Activated naive CD4-positive, alpha-beta T cell treated with anti-CD3 and anti-CD28 coated beads, Interleukin-2, amount 50 U/mL, for 16 hours (primary cell): ENCODE results near the gene GTF3A.
"Not testable (repeated sequence)": the region's sequence is repeated elsewhere in the genome, so short reads cannot be mapped to it uniquely, and the experiment has no call there.

Experiments
- DNase-seq: peaks from one replicate; pipeline ENCODE4 v3.0.0-alpha.2; 2020

GTF3A gene

DNA sequence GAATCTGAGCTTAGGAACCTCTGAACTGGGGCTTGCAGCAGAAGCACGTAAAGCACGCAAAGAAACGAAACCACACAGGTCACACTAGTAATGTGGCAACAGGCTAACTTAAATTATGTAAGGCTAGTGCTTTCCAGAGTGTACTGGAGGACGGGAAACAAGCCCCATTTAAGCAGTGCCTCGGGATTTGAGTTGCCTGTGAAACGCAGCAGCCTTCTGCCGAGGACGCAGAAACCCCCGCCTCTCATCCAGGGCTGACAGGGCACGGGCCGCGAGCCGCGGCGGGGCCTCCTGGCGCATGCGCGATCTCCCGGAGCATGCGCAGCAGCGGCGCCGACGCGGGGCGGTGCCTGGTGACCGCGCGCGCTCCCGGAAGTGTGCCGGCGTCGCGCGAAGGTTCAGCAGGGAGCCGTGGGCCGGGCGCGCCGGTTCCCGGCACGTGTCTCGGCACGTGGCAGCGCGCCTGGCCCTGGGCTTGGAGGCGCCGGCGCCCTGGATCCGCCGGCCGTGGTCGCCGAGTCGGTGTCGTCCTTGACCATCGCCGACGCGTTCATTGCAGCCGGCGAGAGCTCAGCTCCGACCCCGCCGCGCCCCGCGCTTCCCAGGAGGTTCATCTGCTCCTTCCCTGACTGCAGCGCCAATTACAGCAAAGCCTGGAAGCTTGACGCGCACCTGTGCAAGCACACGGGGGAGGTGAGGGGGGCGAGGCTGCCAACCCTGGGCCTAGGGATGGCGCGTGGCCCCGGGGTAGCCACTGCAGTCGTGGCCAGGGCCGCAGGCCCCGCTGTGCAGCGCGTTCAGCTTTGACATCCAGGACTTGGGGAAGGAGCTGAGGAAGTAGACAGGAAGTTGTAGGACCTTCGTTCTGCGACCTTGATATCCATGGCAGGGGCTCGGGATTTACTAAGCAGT, at the start of gene GTF3A:
GTF3A (plus strand) TSS at position 374 of the 912 bp plus-strand sequence.
- peak; percentile 86 for DNase-seq

DNA sequence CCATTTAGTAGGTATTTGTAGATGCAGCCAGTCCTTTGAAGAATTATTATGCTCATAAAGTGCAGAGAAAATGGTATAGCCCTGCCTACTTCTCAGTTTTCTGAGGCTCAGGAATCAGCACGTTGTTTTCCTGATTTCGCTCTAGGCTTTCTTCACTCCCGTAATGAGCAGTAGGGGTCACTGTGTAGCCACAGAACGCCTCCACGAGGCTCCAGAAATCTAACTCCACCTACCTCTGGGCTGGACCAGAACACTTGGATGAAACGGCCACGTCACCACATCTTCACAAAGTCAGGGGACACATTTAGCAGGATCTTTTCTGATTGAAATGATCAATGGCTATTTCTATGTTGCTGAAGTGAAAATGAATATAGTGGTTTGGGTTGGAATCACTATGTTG, 49.8 kb upstream of the GTF3A start:
- DNase-seq, result peak; percentile 52

DNA sequence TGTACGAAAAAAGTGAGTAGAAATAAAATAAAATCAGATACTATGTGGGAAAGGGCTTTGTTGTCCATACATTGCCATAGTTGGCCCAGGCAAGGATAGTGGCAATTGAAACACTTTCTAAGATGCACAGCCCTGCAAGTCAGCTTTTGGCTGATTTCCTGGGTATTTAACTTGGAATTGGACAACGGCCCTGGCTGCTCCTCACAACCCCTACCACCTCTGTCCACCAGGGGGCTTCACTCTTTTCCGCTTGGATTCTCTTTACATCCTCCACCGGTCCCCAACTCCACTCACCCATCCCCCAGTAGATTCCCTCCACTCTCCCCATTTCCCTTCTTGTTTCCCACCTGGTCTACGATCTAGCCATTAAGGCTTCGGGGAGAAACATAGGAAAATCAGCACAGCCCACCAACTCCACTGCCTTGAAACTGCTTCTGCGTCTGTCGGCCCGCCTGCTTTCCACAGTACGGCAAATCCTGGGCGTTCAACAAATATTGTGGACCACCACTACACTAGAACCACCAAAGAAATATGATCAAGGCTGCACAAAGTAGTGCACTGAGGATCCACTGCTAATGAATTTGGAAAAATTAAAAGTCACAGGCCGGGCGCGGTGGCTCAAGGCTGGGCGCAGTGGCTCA, 48.6 kb upstream of the GTF3A start:
- DNase-seq, result peak; percentile 56

DNA sequence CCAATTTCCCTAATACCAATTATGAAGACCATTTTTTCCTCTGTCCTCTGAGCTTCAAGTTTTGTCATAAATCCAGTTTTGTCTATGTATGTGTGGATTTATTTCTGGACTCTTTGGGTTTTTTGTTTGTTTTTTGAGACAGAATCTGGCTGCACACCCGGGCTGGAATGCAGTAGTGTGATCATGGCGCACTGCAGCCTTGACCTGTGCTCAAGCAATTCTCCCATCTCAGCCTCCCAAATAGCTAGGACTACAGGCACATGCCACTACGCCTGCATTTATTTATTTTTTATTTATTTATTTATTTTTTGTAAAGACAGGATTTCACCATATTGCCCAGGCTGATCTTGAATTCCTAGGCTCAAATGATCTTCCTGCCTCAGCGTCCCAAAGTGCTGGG, 45.3 kb upstream of the GTF3A start:
- no peak for DNase-seq

DNA sequence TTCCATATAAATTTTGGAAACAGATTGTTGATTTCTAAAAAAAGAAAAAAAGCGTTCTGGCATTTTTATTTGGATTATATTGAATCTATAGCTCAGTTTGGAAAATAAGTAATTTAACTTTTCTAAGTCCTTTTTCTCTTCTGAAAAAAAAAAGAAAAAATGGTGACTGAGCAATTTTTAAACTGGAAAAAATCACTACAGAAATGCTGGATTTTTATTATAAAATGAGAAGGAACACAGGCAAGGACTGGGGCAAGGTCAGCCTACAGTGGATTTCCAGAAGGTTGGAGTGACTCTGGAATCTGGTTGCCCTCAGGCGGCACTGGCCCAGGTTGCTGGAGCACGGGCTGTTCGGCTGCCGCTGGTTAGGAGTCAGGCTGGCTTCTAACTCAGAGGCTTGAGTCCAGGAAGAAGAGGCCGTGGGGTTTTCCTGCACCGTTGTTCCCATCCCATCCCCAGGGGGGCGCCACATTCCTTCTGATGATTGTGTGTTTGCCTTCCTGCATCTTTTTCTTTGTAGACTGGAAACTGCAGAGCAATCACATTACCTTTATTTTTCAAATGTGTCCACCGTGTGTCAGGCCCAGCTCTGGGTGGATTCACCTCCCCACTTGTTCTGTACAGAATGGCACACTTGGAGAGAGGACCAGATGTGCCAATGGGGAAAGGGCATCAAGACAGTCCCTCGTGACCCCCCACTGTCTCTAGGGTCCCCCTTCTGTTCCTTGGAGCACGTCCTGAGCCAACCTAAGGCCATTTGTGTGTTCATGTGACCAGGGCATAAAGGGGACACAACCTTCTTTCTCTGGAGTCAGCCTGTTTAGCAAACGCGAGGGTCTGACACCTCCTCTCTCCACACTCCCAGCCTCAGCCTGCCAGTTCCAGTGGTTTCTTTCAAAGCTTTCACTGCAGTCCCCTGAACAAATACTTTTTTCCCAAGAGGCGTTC, 44.5 kb upstream of the GTF3A start:
- peak; percentile 47 for DNase-seq

DNA sequence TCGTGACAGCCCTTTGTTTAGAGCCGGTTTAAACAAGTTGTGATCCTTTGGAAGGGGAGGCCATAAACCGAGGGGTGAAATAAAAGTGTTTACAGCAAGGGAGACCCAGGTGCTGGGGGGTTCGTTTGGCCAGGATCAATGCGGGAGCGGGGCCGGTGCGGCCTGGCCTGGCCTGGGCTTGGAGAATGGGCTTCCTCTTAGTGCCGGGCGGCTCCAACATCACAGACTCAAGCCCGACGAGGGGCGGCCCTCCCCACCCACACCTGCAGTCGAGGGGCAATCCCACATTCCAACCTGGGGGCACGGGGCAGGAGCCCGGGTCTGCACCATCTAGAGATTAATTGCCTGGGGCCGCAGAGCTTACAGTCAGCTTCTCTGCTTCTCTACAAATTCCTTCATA, 42.8 kb upstream of the GTF3A start:
- DNase-seq, result no peak

DNA sequence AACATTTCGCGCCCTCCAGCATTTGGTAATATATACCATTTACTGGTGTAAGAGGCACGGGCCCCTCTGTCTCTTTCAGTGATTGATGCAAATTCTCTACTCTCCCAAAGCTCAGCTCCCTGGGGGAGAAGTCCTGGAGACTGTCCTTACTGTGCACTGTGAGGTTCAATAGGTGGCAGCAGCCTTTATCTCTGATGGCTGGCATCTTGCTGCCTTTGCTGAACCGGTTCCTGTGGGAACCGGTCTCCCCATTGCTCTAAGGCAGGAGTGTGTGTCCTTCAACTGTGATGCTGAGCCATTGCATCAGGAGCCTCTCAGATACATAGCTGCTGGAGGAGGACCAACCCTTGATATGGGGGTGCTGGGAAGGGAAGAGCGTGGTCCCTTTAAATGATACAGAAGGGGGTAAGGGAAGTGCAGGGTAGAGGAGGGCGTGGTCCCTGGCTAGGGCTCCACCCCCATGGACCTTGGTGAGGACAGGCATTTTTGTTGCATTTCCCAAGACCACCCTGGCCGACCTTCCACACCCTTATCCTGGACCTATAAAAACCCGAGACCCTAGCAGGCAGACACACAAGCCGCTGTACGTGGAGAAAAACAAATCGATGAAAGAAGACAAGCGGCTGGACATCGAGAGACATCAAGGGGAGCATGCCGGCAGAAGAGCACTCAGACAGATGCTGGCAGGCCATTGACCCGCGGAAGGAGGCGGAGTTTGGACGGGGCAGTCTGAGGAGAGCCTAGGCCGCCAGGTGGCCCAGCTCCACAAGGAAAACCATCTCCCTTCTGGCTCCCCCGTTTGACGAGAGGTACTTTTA, 41.1 kb upstream of the GTF3A start:
- no peak for DNase-seq

DNA sequence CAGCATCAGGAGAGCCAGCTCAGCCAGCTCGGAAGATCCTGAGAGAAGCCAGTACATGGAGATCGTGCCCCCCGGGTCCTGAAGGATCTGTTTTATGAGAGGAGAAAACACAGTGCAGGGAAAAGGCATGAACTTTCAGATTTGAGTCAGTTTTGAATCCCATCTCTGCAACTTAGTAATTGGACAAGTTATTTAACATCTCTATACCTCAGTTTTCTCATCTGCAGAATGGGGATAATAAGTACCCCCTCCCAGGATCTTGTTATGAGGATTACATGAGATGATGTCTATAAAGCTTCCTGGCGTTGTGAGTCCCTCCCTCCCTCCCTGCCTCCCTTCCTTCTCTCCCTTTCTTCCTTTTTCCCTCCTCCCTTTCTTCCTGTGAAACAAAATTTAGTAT, 40.1 kb upstream of the GTF3A start:
- no peak for DNase-seq

DNA sequence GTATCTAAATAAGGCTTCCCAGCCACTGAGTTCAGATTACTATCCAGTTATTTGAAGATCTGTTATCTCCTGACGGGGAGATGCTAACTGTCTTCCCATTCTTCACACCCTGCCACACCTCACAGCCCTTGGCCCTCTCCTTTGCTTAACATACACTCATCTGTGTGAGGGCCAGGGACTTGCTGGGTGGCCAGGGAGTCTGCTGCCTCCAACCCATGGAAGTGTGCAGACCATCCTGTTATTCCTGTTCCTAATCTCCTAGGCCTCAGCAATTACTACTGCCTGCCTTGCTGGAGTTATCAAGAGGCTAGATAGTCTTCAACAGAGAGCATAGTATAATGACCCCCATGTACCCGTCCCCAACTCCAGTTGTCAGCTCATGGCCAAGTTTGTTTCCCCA, 36.2 kb upstream of the GTF3A start:
- no peak for DNase-seq

DNA sequence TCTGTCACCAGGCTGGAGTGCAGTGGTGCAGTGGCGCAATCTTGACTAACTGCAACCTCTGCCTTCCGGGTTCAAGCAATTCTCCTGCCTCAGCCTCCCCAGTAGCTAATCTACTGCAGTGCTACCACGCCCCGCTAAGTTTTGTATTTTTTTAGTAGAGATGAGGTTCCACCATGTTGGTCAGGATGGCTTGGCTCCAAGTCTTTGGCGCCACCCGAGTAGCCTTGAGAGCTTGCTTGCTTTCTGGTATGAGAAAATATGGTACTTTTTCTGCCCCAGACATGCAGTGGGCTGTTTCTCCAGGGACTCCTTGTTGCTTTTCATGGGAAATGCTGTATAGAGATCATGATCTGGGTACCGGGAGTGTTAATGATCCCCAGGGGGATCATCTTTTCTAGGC, 34.5 kb upstream of the GTF3A start:
- DNase-seq, result no peak

DNA sequence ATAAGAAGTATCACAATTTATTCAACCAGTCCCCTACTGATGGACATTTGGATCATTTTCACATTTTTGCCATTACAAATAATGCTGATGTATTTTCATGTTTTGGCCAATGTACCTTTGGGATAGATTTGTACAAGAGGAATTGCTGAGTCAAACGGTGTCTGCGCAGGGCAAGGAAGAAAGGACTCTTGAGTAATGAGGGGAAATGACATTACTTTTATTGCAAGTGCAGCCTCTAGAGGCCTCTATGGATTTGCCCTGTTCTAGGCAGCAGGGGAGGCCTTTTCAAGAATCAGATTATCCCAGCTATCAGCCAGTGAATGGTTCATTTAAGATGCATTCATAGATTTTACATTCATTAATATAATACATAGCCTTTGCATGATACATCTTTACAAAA, 32.9 kb upstream of the GTF3A start:
- DNase-seq, result no peak

DNA sequence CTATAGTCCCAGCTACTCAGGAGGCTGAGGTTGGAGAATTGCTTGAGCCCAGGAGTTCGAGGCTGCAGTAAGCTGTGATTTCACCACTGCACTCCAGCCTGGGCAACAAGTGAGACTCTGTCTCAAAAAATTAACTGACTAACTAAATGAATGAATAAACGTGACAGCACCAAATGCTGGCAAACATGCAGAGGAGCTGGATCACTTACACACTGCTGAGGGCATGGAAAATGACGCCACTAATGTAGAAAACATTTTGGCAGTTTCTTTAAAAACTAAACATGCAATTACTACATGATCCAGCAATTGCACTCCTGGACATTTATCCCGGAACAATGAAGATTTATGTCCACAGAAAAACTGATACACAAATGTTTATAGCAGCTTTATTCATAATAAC, 31.3 kb upstream of the GTF3A start:
- no peak for DNase-seq

DNA sequence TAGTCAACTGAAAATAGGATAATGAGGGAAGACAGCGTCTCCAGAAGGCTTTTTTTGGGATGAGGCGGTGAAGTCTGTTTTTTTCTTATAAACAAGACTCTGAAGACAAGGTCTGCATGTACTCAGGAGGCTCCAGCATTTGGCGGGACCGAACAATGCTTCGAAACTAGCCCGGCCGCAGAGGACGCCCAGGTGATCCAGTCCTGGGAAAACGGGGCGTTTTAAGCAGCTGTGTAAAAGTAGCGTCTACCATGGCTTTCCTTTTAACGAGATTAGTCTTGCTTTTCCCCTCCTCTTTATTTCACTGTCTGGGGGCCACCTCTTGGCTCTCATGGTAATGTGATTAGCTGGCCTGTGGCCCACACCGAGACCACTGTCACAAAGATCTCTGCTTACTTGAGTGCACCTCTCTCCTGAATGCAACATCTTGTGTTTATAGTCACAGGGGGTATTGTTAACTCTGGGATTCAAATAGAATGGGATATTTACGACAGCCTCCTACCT, 29.4 kb upstream of the GTF3A start:
- no peak for DNase-seq

DNA sequence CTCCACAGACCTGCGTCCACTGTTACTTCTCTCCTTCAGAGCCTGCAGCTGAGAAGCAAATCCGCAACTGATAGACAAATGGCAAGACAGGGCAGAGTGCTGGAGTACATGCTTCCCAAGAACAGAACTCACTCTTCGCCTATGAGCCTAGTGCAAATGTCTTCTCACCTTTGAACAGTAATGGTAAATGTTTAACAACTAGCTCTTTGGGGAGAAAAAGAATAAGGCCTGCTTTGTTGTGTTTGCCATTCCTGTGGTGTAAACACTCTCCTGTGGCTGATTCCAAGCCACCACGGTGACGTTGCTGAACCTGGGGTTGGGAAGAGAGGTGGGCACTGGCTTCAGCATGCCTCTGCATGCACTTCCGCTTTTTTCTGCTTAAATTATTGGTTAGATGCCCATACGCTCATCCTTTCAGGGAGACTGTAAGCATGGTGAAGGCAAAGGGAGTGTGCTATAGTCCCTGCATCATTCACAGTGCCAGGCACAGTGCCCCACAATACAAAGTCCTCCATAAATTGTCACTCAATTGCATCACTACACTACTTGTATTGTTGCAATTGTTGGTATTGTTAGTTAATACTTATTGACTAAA, 28.1 kb upstream of the GTF3A start:
- DNase-seq, result no peak

DNA sequence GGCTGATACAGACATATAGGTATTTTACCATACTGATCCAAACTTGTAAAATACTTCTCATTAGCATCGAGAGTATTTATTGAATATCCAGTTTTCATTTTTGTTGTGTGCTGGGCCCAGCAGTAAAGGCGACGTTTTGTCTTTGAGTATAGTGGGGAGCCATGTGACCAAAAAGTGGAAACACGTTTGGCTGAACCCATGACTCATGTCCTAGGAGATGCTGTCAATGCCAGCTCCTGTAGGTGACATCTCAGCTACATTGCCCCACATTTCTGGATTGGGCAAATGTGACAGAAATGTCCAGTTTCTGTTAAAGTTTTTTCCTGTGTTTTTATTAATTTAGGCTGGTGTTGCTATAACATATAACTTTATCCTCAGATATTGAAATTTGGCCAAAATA, 26.1 kb upstream of the GTF3A start:
- DNase-seq, result no peak

DNA sequence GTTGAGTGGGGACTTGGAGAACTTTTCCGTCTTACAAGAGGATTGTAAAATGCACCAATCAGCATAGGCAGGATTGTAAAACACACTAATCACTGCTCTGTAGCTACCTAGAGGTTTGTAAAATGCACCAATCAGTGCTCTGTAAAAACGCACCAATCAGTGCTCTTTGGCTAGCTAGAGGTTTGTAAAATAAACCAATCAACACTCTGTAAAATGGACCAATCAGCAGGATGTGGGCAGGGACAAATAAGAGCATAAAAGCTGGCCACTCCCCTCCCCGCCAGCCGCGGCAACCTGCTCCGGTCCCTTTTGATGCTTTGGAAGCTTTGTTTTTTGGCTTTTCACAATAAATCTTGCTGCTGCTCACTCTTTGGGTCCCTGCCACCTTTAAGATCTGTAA, 24.0 kb upstream of the GTF3A start:
- DNase-seq, result not testable (repeated sequence)

DNA sequence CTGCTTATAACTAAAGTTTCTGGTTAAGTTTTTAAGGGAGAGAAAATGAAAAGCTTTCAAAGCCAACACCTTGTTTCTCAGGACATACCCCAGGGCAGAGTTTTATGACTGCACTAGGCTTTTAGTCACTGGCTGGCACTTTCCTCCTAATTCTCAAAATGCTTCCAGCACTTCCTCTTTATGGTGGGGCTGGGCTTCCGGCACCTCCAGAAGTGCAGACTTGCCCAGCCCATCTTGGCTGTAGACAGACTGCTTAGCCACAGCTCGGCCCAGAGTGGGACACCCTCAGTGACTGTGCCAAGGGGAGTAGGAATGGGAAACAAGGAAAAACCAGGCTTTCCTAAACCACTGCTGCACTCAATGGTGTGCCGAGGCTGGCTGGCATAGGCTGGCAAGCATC, 23.2 kb upstream of the GTF3A start:
- DNase-seq, result no peak

DNA sequence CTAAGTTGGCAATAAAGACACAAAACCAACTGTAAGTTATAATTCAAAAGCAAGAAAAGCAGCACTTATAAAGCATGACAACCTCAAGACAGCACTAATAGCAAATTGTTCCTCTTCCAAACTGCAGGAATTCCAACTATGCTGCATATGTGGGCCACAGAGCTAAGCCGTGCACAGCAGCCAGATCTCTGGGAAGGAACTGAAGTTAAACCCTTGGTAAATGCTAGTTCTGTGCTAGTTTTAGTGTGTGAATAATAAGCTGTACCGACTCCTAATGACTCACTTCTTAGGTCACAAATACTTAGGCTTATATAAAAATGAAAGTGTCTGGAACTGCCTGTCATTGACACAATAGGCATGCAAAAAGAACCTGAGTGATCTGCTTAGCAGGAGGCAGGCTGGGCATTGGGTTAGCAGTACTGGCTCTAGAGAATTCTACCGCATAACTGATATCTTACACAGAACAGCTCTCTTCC, 21.2 kb upstream of the GTF3A start:
- no peak for DNase-seq

DNA sequence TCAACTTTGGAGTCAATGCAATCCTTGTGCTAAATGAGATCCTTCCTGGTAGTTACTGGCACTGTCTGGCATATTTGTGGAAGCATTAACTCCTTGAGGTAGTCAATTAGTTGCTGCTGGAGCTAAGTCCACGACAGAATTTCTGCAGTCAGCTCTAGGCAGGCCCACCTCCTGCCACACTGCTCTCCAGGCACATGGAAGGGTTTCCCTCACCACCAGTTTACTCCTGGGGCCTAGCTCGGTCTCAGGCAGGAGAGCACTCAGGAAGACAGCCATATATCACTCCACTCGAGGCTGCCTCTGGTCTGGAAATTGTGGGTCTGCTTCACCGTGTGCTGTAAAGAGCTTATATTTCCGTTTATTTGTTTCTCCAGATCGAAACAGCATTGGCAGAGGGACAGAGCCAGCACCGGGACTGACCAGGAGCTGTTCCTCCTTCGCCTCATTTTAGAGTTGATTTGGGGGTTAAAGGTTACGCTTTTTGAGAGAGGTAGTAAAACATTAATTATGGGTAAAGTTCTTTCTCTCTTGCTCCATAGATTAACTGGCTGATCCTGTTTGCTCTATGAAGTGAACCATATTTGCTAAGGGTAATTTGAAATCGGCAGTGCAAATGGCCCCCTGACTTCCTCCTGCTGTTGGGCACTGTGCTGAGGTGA, 20.6 kb upstream of the GTF3A start:
- no peak for DNase-seq

DNA sequence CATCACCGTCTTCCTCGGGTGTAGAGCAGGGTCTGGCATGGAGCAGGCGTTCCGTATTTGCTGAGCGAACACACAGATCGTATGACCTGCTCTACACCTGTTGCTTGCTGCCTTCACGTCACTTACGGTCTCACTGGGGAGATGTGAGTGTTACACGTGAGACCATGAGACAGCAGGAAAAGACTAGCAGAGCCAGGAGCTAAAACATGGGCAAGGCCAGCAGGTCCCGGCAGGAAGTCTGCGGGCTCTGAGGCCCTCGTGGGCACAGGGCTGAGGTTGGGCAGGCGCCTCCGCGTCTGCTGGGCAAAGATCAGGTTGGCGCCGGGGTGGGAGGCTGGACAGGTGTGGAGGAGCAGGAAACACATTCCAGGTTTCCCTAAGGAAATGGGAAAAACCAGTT, 19.7 kb upstream of the GTF3A start:
- DNase-seq, result no peak

DNA sequence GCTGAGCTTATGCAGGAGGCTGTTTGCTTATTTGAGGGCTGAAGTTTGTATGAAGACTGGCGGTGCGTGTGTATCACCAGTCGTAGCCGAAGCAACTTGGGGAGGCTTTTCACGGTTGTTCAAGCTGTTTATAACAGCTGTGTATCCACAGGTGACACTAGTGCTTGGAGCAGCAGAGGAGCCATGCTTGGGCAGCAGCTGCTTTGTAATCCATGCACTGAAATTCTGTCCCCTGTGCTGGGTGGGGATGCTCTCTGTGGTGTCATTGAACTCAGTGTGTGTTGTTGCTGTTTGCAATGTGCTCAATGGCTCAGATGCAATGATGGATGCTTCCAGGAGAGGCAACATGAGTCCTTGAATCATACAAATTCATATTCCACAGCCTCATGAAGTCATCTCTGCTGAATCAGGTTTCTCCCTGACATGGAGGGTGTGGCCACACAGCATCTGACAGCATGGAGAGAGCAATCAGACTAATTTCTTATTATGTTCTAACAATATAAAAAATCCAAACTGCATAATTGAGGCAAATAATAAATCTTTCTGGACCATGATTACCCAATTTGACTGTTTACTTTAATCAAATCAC, 18.8 kb upstream of the GTF3A start:
- DNase-seq, result no peak
